TTC549 (cell line): ENCODE data around the gene EML4.
"Not testable (repeated sequence)": the region's sequence is repeated elsewhere in the genome, so short reads cannot be mapped to it uniquely, and the experiment has no call there.

Experiments
- FAIRE-seq: peaks from 2 replicates; lab custom pipeline; 2012; peaks lifted over from hg19 to GRCh38; lab: Jason Lieb, UNC

EML4 gene

DNA sequence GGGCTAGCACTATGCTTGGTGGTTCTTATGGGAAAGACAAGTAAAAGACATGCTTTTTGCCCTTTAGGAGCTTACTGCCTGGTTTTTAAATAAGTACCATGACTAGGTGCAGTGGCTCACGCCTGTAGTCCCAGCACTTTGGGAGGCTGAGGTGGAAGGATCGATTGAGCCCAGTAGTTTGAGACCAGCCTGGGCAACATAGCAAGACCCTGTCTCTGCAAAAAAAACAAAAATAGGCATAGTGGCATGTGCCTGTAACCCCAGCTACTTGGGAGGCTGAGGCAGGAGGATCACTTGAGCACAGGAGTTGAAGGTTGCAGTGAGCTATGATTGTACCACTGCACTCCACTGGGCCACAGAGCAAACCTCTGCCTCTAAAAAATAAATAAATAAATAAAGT is 4.3 kb downstream of the EML4 start:
- not testable (repeated sequence) for FAIRE-seq

- FAIRE-seq: no peak
Measured at GRCh38 chr2:42176992-42177738, 8.0 kb downstream of the EML4 start.

GRCh38 chr2:42178335-42178734 is 9.2 kb downstream of the EML4 start:
- no peak for FAIRE-seq

GRCh38 chr2:42180300-42180699 is 11.1 kb downstream of the EML4 start:
- no peak for FAIRE-seq

- no peak for FAIRE-seq
Measured at GRCh38 chr2:42182654-42183308, 13.6 kb downstream of the EML4 start.

GRCh38 chr2:42183775-42184174 is 14.6 kb downstream of the EML4 start:
- no peak for FAIRE-seq

GRCh38 chr2:42184346-42184745 is 15.2 kb downstream of the EML4 start:
- no peak for FAIRE-seq

DNA sequence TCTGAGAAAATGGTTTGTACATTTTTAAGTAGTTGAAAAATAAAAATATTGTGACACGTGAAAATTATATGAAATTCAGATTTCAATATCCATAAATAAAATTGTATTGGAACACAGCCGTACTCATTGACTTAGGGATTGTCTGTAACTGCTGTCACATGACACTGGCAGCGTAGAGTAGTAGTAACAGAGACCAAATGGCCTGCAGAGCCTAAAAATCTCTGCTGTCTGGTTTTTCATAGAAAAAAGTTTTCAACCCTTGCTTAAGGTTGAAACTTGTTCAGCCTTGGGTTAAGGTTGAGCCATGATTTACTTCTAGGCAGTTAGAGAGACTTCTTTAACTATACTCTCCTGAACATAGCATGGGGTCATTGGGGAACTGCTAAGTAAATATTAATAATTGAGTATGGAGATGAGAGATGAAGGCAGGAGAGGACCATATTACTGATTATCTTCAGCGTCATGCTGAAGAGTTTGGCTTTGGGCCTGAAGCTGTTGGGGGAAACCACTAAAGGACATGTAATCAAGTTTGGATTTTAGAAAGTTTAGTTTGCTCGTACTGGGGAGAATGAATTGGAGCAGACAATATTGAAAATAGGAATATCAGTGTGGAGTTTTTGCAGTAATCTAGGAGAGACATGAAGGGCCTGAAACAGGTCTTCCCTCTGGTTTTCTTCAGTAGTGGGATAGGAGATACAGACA is 16.2 kb downstream of the EML4 start:
- no peak for FAIRE-seq

DNA sequence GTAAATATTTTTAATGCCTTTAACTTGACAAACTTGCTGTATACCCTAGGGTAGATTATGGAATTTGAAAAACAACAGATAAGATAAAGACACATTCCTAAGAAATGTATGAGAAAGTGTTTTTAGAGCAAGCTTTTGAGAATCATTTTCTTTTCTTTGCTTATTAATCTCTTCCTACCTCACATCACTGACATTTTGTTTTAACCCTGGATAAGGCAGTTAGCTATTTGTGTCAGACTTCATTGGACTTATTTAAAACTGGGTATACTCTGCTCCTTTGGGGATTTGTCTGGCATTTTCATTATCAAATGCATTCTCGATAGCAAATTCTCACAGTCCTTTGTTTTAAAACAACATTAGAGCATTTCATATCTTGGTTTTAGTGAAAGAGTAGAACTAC is 17.2 kb downstream of the EML4 start:
- FAIRE-seq: peak; percentile 66

DNA sequence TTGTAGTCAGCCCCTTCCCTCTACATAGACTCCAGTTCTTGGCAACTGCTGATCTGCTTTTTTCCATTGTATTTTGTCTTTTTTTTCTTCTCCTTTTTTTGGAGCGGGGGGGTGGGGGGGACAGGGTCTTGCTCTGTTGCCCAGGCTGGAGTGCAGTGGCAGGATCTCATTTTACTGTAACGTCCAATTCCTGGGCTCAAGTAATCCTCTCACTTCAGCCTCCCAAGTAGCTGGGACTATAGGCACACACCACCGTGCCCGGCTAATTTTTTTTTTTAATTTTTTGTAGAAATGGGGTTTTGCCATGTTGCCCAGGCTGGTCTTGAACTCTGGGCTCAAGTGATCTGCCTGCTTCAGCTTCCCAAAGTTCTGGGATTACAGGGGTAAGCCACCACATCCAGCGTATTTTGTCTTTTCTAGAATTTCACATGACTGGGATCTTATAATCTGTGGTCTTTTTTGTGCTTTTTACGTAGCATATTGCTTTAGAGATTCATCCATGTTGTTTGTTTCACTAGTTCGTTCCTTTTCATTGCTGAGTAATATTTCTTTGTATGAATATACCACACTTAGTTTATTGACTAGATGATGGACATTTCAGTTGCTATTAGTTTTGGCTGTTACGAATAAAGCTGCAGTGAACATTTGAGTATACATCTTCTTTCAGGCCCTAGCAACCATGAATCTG is 17.9 kb downstream of the EML4 start:
- FAIRE-seq: no peak

- FAIRE-seq: no peak
Measured at GRCh38 chr2:42187886-42188285, 18.7 kb downstream of the EML4 start.

DNA sequence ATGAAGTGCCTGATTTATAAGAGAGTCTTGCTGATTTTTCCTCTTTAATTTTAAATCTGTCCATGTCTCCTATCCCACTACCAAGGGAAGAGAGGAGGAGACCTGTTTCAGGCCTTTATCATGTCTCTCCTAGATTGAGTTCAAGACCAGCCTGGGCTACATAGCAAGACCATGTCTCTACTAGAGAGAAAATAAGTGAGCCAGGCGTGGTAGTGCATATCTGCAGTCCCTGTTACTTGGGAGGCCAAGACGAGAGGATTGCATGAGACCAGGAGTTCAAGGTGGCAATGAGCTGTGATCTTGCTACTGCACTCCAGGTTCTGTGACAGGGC is 20.0 kb downstream of the EML4 start:
- FAIRE-seq: no peak

- no peak for FAIRE-seq
Measured at GRCh38 chr2:42190191-42190590, 21.0 kb downstream of the EML4 start.

GRCh38 chr2:42191285-42192009 is 22.3 kb downstream of the EML4 start:
- no peak for FAIRE-seq

DNA sequence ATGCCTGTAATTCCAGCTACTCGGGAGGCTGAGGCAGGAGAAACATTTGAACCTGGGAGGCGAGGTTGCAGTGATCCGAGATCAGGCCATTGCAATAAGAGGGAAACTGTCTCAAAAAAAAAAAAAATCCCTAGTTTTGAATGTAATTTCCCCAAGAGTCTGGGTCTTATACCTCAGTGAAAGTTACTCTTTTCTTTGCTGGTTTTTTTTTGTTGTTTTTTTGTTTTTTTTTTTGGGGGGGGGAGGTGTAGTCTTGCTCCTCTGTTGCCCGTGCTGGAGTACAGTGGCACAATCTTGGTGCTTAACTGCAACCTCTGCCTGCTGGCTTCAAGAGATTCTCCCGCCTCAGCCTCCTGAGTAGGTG is 22.8 kb downstream of the EML4 start:
- no peak for FAIRE-seq

GRCh38 chr2:42192652-42193566 is 23.8 kb downstream of the EML4 start:
- peak; percentile 56 for FAIRE-seq

GRCh38 chr2:42193722-42194187 is 24.6 kb downstream of the EML4 start:
- FAIRE-seq: peak; percentile 74

GRCh38 chr2:42194428-42194827 is 25.3 kb downstream of the EML4 start:
- no peak for FAIRE-seq

- no peak for FAIRE-seq
Measured at GRCh38 chr2:42195559-42195958, 26.4 kb downstream of the EML4 start.

GRCh38 chr2:42196070-42196402 is 26.9 kb downstream of the EML4 start:
- peak; percentile 3 for FAIRE-seq
